HG02884 (cell line): ENCODE measurements around the gene IL4I1.

Experiments
- ATAC-seq: cut with Tn5 transposase; IDR thresholded peaks from one replicate; pipeline ENCODE4 v1.9.1; 2021; ENCODE audit warnings: mild to moderate bottlenecking, moderate library complexity; ENCODE audit not compliant: unreplicated experiment

The IL4I1 gene

GRCh38 chr19:49895566-49896297 lies 955 bp downstream of the IL4I1 start:
- ATAC-seq, result no peak

DNA sequence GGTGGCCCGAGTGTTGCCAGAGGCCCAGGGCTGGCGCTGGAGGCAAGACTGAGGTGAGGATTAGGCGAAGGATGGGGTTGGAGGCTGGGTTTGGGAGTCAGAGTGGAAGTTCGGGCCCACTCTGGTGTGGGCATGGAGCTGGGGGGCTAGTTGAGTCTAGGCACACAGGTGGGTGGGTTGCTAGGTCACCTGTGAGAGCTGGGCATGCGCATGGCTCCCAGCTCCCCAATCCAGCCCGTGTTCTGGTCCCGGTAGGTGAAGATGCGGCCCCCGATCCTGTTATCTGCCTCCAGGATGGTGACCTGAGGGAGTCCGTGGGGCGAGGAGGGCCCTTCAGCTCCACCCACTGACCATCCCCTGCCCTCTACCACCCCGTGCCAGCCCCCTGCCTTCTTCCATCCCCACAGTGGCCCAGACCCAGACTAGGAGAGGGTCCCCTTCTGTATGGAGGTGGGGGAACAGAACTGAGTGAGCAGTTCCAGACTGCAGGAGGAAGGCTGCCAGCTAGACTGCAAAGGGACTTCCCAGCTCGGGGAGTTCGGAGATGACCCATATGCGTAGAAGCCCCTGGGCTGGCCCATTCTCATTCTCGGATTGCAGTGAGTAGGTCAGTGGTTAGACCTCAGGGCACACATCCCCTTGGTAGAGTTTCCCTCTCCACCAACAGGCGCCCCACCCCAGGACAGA lies 1.7 kb downstream of the IL4I1 start:
- ATAC-seq, result no peak

DNA sequence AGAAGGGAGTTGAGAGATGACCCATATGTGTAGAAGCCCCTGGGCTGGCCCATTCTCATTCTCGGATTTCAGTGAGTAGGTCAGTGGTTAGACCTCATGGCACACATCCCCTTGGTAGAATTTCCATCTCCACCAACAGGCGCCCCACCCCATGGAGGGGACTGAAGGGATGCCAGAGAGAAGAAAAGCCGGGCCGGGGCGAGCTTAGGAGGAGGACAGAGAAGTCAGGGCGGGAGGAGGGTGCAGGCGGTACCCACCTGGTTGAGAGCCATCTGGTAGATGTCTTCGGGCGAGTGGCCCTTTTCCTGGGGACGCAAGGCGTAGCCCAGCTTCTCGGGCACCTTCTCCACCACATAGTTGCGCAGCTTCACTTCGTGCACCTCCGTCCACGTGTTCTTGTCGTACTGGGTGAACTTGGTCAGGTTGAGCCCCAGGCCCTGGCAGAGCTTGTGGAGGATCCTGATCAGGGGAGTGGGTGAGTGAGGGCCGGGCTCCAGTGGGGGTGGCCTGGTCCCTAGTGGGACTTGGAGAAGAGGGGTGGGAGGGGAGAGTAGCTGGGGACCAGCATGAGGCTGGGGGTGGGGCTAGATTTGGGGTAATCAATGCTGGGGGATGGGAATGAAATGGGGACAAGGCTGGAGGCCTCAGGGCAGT lies 2.5 kb downstream of the IL4I1 start:
- no peak for ATAC-seq

DNA sequence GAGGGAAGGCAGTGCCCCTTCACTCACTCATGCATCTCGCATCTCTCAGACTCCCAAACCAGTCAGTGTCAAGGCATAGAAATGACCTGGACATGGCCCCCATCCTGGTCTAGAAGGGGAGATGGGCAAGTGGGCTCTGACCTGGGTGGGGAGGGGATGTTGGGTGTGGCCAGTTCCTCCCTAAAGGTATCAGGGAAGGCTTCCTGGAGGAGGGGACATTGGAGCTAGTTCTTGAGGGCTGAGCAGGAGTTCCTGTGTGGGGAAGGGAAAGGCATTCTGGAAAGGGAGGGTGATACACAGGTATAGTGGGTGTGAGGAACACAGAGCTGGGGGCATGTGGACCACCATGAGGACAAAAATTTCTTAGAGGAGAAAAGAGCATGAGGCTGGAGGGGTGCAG lies 4.0 kb downstream of the IL4I1 start:
- no peak for ATAC-seq

DNA sequence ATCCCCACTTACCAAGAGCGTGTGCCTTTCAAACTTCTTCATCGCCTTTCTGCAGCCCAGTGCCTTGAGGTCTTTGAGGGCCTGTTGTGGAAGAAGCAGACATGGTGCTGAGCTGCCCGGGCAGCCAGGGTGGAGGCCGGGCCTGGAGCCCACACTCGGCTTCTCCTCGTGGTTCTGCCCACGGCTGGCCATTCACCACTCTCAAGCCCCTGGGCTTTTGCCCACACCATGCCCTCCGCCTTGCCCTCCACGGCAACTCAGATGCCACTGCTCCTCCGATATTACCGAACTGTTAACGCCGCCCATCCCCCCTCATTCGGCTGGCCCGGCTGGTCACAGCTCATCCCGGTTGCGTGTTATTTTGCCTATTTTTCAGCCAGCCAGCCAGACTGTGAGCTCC lies 5.3 kb downstream of the IL4I1 start:
- ATAC-seq, result no peak

DNA sequence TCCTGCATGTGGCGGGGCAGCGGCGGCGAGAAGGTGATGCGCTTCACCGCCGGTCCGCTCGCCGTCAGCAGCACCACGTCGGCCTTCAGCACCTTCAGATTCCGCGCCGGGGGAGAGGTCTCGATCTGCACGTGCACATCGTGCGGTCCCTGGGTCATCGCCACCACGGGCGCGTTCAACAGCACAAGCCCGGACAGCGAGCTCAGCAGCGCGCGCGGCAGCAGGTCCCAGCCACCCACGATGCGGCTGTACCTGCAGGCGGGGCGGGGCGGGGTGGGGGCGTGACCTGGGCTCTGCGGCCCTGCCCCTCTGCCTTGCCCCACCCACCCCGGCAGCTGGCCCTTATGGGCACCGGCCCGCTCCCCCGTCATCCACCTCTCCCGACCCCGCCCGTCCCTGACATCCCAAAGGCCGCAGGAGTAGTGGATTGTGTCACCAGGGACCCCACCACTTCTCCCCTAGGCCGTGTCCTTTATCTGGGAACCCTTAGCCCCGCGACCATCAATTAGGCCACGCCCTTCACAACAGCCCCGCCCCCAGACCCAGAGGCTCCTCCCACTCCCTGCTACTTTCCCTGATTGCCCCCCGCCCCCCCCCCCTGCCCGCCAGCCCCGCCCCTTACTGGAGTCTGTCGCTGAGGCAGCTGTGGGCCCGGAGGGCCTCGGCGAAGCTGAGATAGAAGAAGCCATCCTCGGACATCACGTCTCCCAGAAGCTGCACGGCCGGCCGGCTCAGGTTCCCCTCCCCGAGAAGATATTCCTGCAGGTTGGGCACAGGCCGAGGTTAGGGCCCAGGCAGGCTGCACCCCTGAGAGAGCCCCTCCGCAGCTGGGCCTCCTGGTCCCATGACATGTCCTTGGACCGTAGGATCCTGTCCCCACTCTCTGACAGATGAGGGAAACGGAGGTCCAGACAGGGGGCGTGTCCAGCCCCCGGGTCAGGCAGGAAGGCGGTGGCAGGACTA lies 6.1 kb downstream of the IL4I1 start:
- no peak for ATAC-seq

- no peak for ATAC-seq
These were observed 6.9 kb downstream of the IL4I1 start for GRCh38 chr19:49889687-49890348.

DNA sequence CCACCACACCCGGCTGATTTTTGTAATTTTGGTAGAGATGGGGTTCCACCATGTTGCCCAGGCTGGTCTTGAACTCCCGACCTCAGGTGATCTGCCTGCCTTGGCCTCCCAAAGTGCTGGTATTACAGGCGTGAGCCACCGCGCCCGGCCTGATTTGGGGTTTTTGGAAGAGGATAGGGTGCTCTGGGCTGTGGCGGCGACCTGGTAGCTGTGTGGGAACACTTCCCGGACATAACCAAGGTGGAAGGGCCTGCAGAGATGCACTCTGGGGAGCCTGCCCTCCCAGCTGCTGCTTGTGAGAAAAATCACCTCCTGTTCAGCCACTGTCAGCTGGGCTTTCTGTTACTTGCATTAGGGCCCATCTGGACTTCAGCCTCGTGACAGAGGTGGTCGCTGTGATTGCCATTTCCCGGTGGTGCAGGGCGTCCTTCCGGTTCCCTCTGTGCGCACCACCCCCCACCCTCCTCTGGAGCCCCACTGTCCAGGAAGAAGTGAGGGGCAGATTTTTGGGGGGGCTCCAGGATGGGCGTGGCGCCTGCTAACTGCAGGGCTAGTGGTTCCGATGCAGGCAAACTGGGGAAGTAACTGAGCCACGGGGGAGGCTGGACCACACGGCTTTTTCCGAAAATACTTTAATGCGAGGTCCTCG lies 7.5 kb downstream of the IL4I1 start:
- no peak for ATAC-seq

GRCh38 chr19:49888510-49888824 lies 8.2 kb downstream of the IL4I1 start:
- no peak for ATAC-seq

GRCh38 chr19:49887665-49888509 lies 8.8 kb downstream of the IL4I1 start:
- ATAC-seq, result no peak

DNA sequence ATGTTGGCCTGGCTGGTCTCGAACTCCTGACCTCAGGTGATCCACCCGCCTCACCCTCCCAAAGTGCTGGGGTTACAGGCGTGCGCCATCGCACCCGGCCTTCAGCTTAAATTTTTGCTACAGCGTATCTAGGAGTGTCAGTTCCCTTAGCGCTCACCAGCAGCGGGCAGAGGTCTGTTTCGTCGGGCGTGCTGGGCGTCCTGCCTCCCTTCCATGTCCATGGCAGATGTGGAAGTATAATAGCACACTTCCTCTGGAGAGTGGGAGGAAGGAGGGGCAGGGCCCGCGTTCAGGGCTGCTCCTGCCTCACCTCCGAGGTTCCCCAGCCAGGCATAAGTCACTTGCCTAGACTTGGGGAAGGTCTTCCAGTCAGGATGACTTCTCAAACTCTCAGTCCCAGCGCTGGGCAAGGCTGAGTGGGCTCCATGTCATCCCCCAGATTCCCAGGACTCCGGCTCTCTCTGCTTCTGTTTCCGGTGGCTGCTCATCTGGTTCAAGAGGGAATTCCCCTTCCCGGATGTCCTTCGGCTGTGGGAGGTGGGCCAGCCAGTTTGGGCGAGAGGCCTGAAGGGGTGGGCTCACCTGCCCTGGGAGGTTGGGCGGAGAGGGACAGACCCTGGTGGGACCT lies 9.5 kb downstream of the IL4I1 start:
- no peak for ATAC-seq

DNA sequence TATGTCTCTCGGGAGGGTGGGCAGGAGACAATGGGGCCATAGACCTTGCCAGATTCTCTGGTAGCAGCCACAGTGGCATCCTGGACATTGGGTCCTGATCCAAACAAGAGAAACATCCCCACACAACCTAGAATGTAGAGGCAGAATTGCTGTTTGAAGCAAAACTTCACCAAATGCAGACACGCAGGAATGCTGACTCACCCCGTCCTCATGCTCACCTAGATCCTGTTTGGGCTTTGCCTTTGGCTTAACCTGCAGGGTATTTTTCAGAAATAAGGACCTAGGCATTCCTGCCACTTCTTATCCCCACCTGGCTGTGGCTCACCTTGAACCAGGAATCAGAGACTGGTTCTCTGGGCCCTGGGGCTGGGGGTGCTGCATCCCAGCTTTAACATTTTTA lies 11.9 kb downstream of the IL4I1 start:
- no peak for ATAC-seq

DNA sequence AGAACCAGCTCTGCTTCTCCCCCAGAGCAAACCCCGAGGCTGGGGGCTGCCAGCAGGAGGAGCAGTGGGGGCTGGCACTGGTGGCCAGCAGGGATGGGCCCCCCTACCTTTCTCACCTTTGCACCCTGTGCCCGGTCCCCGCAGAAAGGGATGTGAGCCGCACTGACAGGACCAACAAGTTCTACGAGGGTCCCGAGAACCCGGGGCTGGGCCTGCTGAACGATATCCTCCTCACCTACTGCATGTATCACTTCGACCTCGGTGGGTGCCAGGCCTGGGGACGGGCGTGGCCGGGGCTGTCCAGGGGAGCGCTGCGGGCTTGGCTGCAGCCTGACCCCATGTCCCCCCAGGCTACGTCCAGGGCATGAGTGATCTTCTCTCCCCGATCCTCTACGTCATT lies 12.6 kb downstream of the IL4I1 start:
- ATAC-seq, result no peak

- ATAC-seq, result no peak
These were observed 13.6 kb downstream of the IL4I1 start for GRCh38 chr19:49883094-49883493.

DNA sequence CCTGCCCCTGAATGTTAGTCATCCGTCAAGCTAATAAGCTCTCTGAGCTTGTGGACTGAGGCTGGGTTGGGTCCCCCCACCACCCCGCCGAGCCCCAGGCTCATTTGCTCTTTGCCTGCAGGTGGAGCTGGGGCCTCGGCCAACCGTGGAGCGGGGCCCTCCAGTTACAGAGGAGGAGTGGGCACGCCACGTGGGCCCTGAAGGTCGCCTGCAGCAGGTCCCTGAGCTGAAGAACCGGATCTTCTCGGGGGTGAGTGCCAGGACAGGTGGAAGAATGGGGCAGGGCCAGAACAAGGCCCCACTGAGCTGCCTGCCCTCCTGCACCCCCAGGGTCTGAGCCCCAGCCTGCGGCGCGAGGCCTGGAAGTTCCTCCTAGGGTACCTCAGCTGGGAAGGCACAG lies 14.0 kb downstream of the IL4I1 start:
- ATAC-seq, result no peak

DNA sequence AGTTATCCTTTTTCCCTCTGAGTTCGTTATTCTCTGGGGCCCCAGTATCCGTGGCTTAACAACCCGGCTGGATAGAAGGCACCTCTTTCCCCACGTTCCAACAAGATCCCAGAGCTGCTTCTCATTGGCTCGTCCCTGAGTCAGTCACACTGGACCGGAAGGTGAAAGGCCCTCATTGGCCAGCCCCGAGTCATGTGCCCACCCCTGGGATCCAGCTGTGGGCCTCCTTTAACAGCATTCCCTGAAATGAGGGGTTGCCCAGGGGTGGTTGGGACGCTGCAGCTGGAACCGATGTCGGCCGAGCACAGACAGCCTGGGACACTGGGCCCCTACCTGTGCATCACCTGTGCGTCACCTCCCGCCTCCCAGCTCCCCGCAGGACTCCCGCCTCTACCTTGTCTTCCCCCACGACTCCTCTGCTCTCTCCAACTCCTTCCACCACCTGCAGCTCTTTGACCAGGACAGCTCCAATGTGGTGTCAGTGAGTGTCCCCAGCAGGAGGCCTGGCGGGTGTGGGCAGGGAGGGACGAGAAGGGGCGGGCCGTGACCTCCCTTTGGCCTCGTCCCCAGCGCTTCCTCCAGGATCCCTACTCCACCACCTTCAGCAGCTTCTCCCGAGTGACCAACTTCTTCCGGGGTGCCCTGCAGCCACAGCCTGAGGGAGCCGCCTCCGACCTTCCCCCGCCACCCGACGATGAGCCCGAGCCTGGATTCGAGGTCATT lies 14.9 kb downstream of the IL4I1 start:
- ATAC-seq, result no peak

DNA sequence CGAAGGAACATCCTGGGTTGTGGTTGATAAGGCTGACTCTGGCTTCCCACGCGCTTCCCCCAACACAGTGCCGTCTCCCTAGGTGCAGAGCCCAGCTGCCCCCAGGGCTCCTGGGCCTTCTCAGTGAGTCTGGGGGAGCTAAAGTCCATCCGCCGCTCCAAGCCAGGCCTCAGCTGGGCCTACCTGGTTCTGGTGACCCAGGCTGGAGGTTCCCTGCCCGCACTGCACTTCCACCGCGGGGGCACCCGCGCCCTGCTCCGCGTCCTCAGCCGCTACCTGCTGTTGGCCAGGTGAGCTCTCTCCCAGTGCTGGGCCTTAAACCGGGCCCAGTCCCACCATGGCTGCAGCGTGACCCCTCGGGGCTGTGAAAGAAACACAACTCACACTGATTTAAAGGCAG lies 15.5 kb downstream of the IL4I1 start:
- no peak for ATAC-seq

DNA sequence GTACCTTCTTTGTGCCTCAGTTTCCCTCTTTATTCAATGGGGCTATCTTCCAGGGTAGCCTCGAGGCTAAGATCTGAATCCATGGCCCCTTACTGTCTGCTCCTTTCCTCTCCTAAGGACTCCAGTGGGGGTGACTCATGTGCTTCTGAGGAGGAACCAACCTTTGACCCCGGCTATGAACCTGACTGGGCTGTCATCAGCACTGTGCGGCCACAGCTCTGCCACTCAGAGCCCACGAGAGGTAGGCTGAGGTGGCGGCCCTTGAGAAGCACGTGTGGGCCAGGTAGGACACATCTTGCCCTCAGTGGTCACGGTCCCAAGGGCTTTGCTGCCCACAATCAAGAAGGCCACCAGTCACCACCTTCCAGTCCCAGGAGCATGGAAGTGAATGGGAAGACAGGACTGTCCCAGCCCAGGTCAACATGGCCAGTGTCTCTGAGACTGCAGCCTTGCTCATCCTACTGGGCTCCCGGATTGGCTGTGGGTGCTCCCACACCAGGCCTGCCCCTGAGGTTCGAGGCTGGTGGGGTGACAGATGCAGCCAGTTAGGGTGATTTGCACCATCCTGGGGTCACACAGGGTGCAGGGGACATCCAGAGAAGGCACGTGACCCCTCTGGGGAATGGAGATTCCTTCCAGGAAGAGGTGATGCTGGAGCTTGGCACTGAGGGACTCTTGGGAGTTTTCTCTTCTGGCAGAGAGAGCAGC lies 16.4 kb downstream of the IL4I1 start:
- no peak for ATAC-seq
